Endothelial cell of umbilical vein (primary cell): ENCODE data around the gene C1orf198. TPM values are rescaled to one million over a fixed set of nuclear protein-coding genes. Genes with fewer than 3 reads are reported as not detected.

Source experiments
- BruUV-seq: library from RNA; stranded (reverse); fragments of 400-500 nt; replicated peaks from 2 replicates; lab custom pipeline; 2021; lab: Mats Ljungman, UMichigan
- CTCF ChIA-PET: fragments of 300-600, 350-600 bp; sonication (Branson Sonifier 250); formaldehyde crosslinking; loops from one replicate; lab custom pipeline; 2021; ENCODE audit warnings: antibody characterized with exemption, inconsistent platforms; lab: Charles Lee
- POLR2A ChIA-PET: fragments of 300-600, 350-600 bp; sonication (Branson Sonifier 250); formaldehyde crosslinking; loops from one replicate; lab custom pipeline; 2021; ENCODE audit warnings: antibody characterized with exemption, inconsistent platforms; lab: Charles Lee
- DNase-seq: peaks from one replicate; pipeline ENCODE4 v3.0.0-alpha.2; 2011; ENCODE audit warnings: low read depth, low spot score
- FAIRE-seq: peaks from 2 replicates; lab custom pipeline; 2011; peaks lifted over from hg19 to GRCh38; lab: Jason Lieb, UNC
- H2AFZ ChIP-seq: 2 replicates; pipeline ENCODE4 v1.6.0; 2012; ENCODE audit warnings: low read depth, low read length, control low read depth, inconsistent platforms
- H3K27ac ChIP-seq: 2 replicates; pipeline ENCODE4 v1.5.1; 2011; ENCODE audit warnings: low read depth, mild to moderate bottlenecking, control low read depth, low read length, moderate library complexity; ENCODE audit not compliant: insufficient read depth
- H3K27me3 ChIP-seq, 2 experiments: 2 replicates each; pipeline versions ENCODE4 v1.6.0 to v1.6.1; 2011; ENCODE audit warnings: low read length in 2 of 2, mixed read lengths in 1 of 2; ENCODE audit not compliant: control insufficient read depth in 2 of 2, insufficient read depth in 2 of 2
- H3K36me3 ChIP-seq, 2 experiments: 2 replicates in 1 of 2; 3 replicates in 1 of 2; pipeline ENCODE4 v1.5.1; 2011; ENCODE audit warnings: low read length in 2 of 2, mild to moderate bottlenecking in 1 of 2, moderate library complexity in 1 of 2; ENCODE audit not compliant: control insufficient read depth in 2 of 2, insufficient read depth in 2 of 2; ENCODE audit errors: extremely low read depth in 1 of 2
- H3K4me1 ChIP-seq: 3 replicates; pipeline ENCODE4 v1.5.1; 2011; ENCODE audit warnings: mild to moderate bottlenecking, low read length; ENCODE audit not compliant: control insufficient read depth, insufficient read depth; ENCODE audit errors: extremely low read depth
- H3K4me2 ChIP-seq: 2 replicates; pipeline ENCODE4 v1.6.1; 2011; ENCODE audit warnings: low read length, control low read depth, mixed read lengths; ENCODE audit not compliant: insufficient read depth
- H3K4me3 ChIP-seq, 3 experiments: fragments of 200-600 bp in 1 of 3; sonication (generic), shearing (Covaris generic) in 1 of 3; replicated peaks in 1 of 3; 2 replicates each; pipeline ENCODE4 v1.5.1; 2011 to 2016; ENCODE audit warnings: control low read depth in 3 of 3, low read length in 3 of 3, mild to moderate bottlenecking in 2 of 3, inconsistent platforms in 1 of 3, low read depth in 1 of 3, moderate library complexity in 1 of 3; ENCODE audit not compliant: insufficient read depth in 1 of 3
- H3K79me2 ChIP-seq: 2 replicates; pipeline ENCODE4 v1.6.0; 2012; ENCODE audit warnings: low read length, inconsistent platforms; ENCODE audit not compliant: control insufficient read depth, insufficient read depth
- H3K9ac ChIP-seq: replicated peaks from 2 replicates; pipeline ENCODE3; 2011; ENCODE audit warnings: low read length, control low read depth; ENCODE audit not compliant: insufficient read depth; ENCODE audit errors: extremely low read depth
- H3K9me1 ChIP-seq: replicated peaks from 3 replicates; pipeline ENCODE4 v1.6.0; 2011; ENCODE audit warnings: mild to moderate bottlenecking, low read length; ENCODE audit not compliant: control insufficient read depth, insufficient read depth; ENCODE audit errors: extremely low read depth
- H3K9me3 ChIP-seq: replicated peaks from 2 replicates; pipeline ENCODE4 v1.5.1; 2012; ENCODE audit warnings: low read length, inconsistent platforms; ENCODE audit not compliant: control insufficient read depth, insufficient read depth
- H4K20me1 ChIP-seq: replicated peaks from 2 replicates; pipeline ENCODE3; 2011; ENCODE audit warnings: mild to moderate bottlenecking, low read length; ENCODE audit not compliant: control insufficient read depth, insufficient read depth; ENCODE audit errors: extremely low read depth
- CTCF ChIP-seq, 2 donors: IDR thresholded peaks; 1 replicate in 1 of 2; 2 replicates in 1 of 2; pipeline ENCODE4 v1.5.1; 2011; ENCODE audit warnings: low read length in 2 of 2, mild to moderate bottlenecking in 2 of 2, moderate library complexity in 2 of 2, control low read depth in 1 of 2, inconsistent platforms in 1 of 2, low read depth in 1 of 2; ENCODE audit not compliant: insufficient read depth in 1 of 2; ENCODE audit errors: extremely low read depth in 1 of 2
- EZH2 ChIP-seq: IDR thresholded peaks from 2 replicates; pipeline ENCODE4 v1.6.1; 2012; ENCODE audit warnings: borderline replicate concordance, low read depth, mild to moderate bottlenecking, moderate library complexity, low read length, inconsistent platforms; ENCODE audit not compliant: severe bottlenecking
- FOS ChIP-seq: IDR thresholded peaks from 2 replicates; pipeline ENCODE4 v1.6.1; 2011; ENCODE audit warnings: mild to moderate bottlenecking, low read length, moderate library complexity, borderline replicate concordance; ENCODE audit not compliant: insufficient read depth
- GATA2 ChIP-seq: IDR thresholded peaks from 2 replicates; pipeline ENCODE4 v1.7.0; 2011; ENCODE audit warnings: low read depth, mild to moderate bottlenecking, moderate library complexity, mixed read lengths, low read length; ENCODE audit not compliant: insufficient read length, insufficient read depth
- JUN ChIP-seq: IDR thresholded peaks from 2 replicates; pipeline ENCODE4 v1.6.1; 2011; ENCODE audit warnings: borderline replicate concordance, low read depth; ENCODE audit not compliant: insufficient read length, insufficient read depth
- MAX ChIP-seq: IDR thresholded peaks from 2 replicates; pipeline ENCODE4 v1.6.1; 2011; ENCODE audit not compliant: insufficient read depth, insufficient read length
- MYC ChIP-seq: IDR thresholded peaks from one replicate; pipeline ENCODE4 v1.6.1; 2011; ENCODE audit warnings: mild to moderate bottlenecking, low read depth, low read length
- POLR2A ChIP-seq: IDR thresholded peaks from 2 replicates; pipeline ENCODE4 v1.6.1; 2012; ENCODE audit warnings: low read depth, mild to moderate bottlenecking, control low read depth, low read length
- POLR2AphosphoS5 ChIP-seq: IDR thresholded peaks from 2 replicates; pipeline ENCODE4 v1.6.1; 2012; ENCODE audit warnings: low read depth, mild to moderate bottlenecking, control low read depth, low read length, moderate library complexity; ENCODE audit not compliant: insufficient read depth
- dilution Hi-C: fragments of 300-500 bp; cut with MboI; formaldehyde crosslinking; loops from one replicate; pipeline ENCODE4 v1.15.0; 2019; ENCODE audit warnings: low sequenced_read_pairs; ENCODE audit not compliant: extremely low pct_ligation_motif_present
- intact Hi-C: fragments of 100-400 bp; cut with micrococcal nuclease; formaldehyde crosslinking; loops from one replicate; pipeline ENCODE4 v1.10.0; 2022
- polyA plus RNA-seq, 4 experiments: library from polyadenylated mRNA; depleted of rRNA in 3 of 4; stranded (reverse) in 3 of 4; unstranded in 1 of 4; fragments of >200 nt; gene quantifications; 2 replicates each; pipeline versions ENCODE4 v1.2.1 to v1.2.3, GENCODE V29; 2011 to 2012; ENCODE audit warnings: missing spikeins in 1 of 4
- total RNA-seq: library from RNA; stranded (reverse); gene quantifications from 2 replicates; pipeline ENCODE4 v1.2.3, GENCODE V29; 2021

C1orf198 gene
- total and polyA plus RNA-seq, 2 donors (not counting 3 experiments of a cell fraction or from before 2014, with no cell fraction given) = 21.2 to 29.2 TPM

- peaks cover 15% of the 10 kb centered on the region for H3K4me1 ChIP-seq
- dilution Hi-C loops = no loop called here
- CTCF ChIA-PET = interaction anchor here (1.2 kb wide), 1 partner anchor 22 kb away, joined by 3 read pairs; no protein-coding TSS in a partner anchor
- intact Hi-C loops = no loop called here
- no peak overlapping the region for H3K4me2 ChIP-seq
- no peaks in the 10 kb centered on the region for H3K79me2 ChIP-seq
- BruUV-seq = no TSS peak
- H3K9me3 ChIP-seq = no peaks in the 10 kb centered on the region
- no peaks in the 10 kb centered on the region for H4K20me1 ChIP-seq
- POLR2A ChIA-PET = no interaction called here
- no peak overlapping the region for H3K9ac ChIP-seq
- H3K27ac ChIP-seq = no peak overlapping the region
- DNase-seq (no peak), FAIRE-seq (no peak)
- no peaks in the 10 kb centered on the region for H3K36me3 ChIP-seq
- H3K4me3 ChIP-seq = no peak overlapping the region
- no peak overlapping the region for H2AFZ ChIP-seq
- TF ChIP-seq POLR2AphosphoS5 = no peak
- no peak for TF ChIP-seq CTCF (IDR thresholded peaks at IDR 0.05; ENCODE audit: extremely low read depth in 1 of 2, insufficient read depth in 1 of 2, low read depth in 1 of 2, low read length in 2 of 2)
- TF ChIP-seq EZH2 = no peak
- TF ChIP-seq MYC = no peak
- no peak for TF ChIP-seq POLR2A
- TF ChIP-seq JUN = no peak
- no peak for TF ChIP-seq FOS
- no peak for TF ChIP-seq GATA2
- no peak for TF ChIP-seq MAX
- no peaks in the 10 kb centered on the region for H3K9me1 ChIP-seq
- no peaks in the 10 kb centered on the region for H3K27me3 ChIP-seq
Observed at GRCh38 chr1:230863449-230863848, 4.9 kb downstream of the C1orf198 start.
